Measurements from ENCODE around the gene TAS1R1.
A peak's percentile ranks its signal among the peaks of the same experiment; 100 is the strongest.

The TAS1R1 gene

GRCh38 chr1:6600410-6601048, 45.4 kb downstream of the TAS1R1 start:
- TF ChIP-seq POLR2A (IDR thresholded peaks at IDR 0.05; ENCODE audit: extremely low read depth, insufficient read length) (peak; percentile 11), MYC (IDR thresholded peaks at IDR 0.05; ENCODE audit: low read depth, low read length) (no peak)
- peak; percentile 49 for DNase-seq (ENCODE audit: low read depth)
- peak overlapping the region; percentile 95 for H3K4me3 ChIP-seq (ENCODE audit: low read depth, low read length)

GRCh38 chr1:6601049-6601922, 46.2 kb downstream of the TAS1R1 start:
- peak; percentile 90 for DNase-seq (ENCODE audit: low read depth)
- H3K4me3 ChIP-seq (ENCODE audit: low read depth, low read length), result peak overlapping the region; percentile 95
- TF ChIP-seq MYC (IDR thresholded peaks at IDR 0.05; ENCODE audit: low read depth, low read length) (peak; percentile 74; the same call in 1 of the 2 replicates), MAX (IDR thresholded peaks at IDR 0.05; ENCODE audit: low read depth, low read length) (peak; percentile 98), CTCF (IDR thresholded peaks at IDR 0.05; ENCODE audit: low read depth, low read length) (no peak), POLR2A (IDR thresholded peaks at IDR 0.05; ENCODE audit: extremely low read depth, insufficient read length) (no peak)

- DNase-seq (ENCODE audit: low read depth), result peak; percentile 56
Measured at GRCh38 chr1:6601923-6602668, 47.0 kb downstream of the TAS1R1 start.

GRCh38 chr1:6602669-6603237, 47.6 kb downstream of the TAS1R1 start, which contains the start of gene KLHL21:
Gene KLHL21, minus strand, starts transcription at chr1:6602869. Its CDS starts 52 bp downstream, at chr1:6602817.
- H3K4me3 ChIP-seq (ENCODE audit: low read depth, low read length), result peak within 1 kb of the TSS; percentile 95
- peak; percentile 93 for DNase-seq (ENCODE audit: low read depth)
- no peak for TF ChIP-seq CTCF (IDR thresholded peaks at IDR 0.05; ENCODE audit: low read depth, low read length)
- peak; percentile 76 for TF ChIP-seq POLR2A (IDR thresholded peaks at IDR 0.05; ENCODE audit: extremely low read depth, insufficient read length)

More at GRCh38 chr1:6601923-6602668, 47.0 kb downstream of the TAS1R1 start:
- peak overlapping the region; percentile 95 for H3K4me3 ChIP-seq (ENCODE audit: low read depth, low read length)
- TF ChIP-seq MYC (IDR thresholded peaks at IDR 0.05; ENCODE audit: low read depth, low read length), result peak; percentile 21; the same call in 1 of the 2 replicates
- no peak for TF ChIP-seq POLR2A (IDR thresholded peaks at IDR 0.05; ENCODE audit: extremely low read depth, insufficient read length)
- TF ChIP-seq MAX (IDR thresholded peaks at IDR 0.05; ENCODE audit: low read depth, low read length), result peak; percentile 61; the same call in 1 of the 2 replicates
- no peak for TF ChIP-seq CTCF (IDR thresholded peaks at IDR 0.05; ENCODE audit: low read depth, low read length)

GRCh38 chr1:6603238-6603914, 48.3 kb downstream of the TAS1R1 start:
- DNase-seq (ENCODE audit: low read depth), result peak; percentile 85
- TF ChIP-seq MAX (IDR thresholded peaks at IDR 0.05; ENCODE audit: low read depth, low read length) (no peak), MYC (IDR thresholded peaks at IDR 0.05; ENCODE audit: low read depth, low read length) (no peak), CTCF (IDR thresholded peaks at IDR 0.05; ENCODE audit: low read depth, low read length) (no peak), POLR2A (IDR thresholded peaks at IDR 0.05; ENCODE audit: extremely low read depth, insufficient read length) (no peak)
- peak overlapping the region; percentile 64 for H3K4me3 ChIP-seq (ENCODE audit: low read depth, low read length)

Measured in NB4 (cell line).